NT2/D1 (cell line): Measurements from ENCODE around the gene SLC52A1.

Experiments used
- DNase-seq: peaks from one replicate; pipeline ENCODE4 v3.0.0-alpha.2; 2011; ENCODE audit warnings: low read depth, low spot score
- H3K27me3 ChIP-seq: 2 replicates; pipeline ENCODE4 v1.6.0; 2011; ENCODE audit warnings: mild to moderate bottlenecking; ENCODE audit not compliant: insufficient read length, insufficient read depth
- H3K36me3 ChIP-seq: 2 replicates; pipeline ENCODE4 v1.6.1; 2011; ENCODE audit warnings: mild to moderate bottlenecking, low read length, mixed read lengths; ENCODE audit not compliant: insufficient read depth, insufficient read length
- H3K4me1 ChIP-seq: 2 replicates; pipeline ENCODE4 v1.5.1; 2011; ENCODE audit not compliant: insufficient read depth, insufficient read length
- H3K4me3 ChIP-seq: 2 replicates; pipeline ENCODE4 v1.5.1; 2011; ENCODE audit warnings: low read depth; ENCODE audit not compliant: insufficient read length
- H3K9ac ChIP-seq: 2 replicates; pipeline ENCODE4 v1.6.0; 2011; ENCODE audit warnings: low read depth; ENCODE audit not compliant: insufficient read length
- H3K9me3 ChIP-seq: 2 replicates; pipeline ENCODE4 v1.5.1; 2011; ENCODE audit warnings: mild to moderate bottlenecking, low read length; ENCODE audit not compliant: insufficient read depth
- SUZ12 ChIP-seq: IDR thresholded peaks from 2 replicates; pipeline ENCODE4 v1.6.1; 2011; ENCODE audit not compliant: insufficient read length, insufficient read depth; ENCODE audit errors: extremely low read depth
- YY1 ChIP-seq: IDR thresholded peaks from 2 replicates; pipeline ENCODE4 v1.6.1; 2011; ENCODE audit not compliant: insufficient read length, insufficient read depth
- ZNF274 ChIP-seq: IDR thresholded peaks from 2 replicates; pipeline ENCODE4 v1.6.1; 2011; ENCODE audit warnings: mild to moderate bottlenecking, low read depth, low read length

The SLC52A1 gene

GRCh38 chr17:5068236-5068635, 33.0 kb upstream of the SLC52A1 start:
- TF ChIP-seq YY1 = no peak
- TF ChIP-seq ZNF274 = no peak
- DNase-seq = no peak

GRCh38 chr17:5065227-5065744, 30.1 kb upstream of the SLC52A1 start:
- Histone ChIP-seq H3K36me3 (no peaks in the 10 kb centered on the region), H3K4me1 (no peaks in the 10 kb centered on the region), H3K4me3 (no peak overlapping the region), H3K9ac (no peak overlapping the region), H3K27me3 (no peaks in the 10 kb centered on the region), H3K9me3 (no peaks in the 10 kb centered on the region)
- no peak for DNase-seq
- no peak for TF ChIP-seq ZNF274
- no peak for TF ChIP-seq SUZ12
- no peak for TF ChIP-seq YY1

More at GRCh38 chr17:5068236-5068635, 33.0 kb upstream of the SLC52A1 start:
- no peak overlapping the region for H3K4me3 ChIP-seq
- peaks cover 1% of the 10 kb centered on the region; the same call in 1 of the 2 replicates for H3K9me3 ChIP-seq
- H3K27me3 ChIP-seq = no peaks in the 10 kb centered on the region
- H3K36me3 ChIP-seq = no peaks in the 10 kb centered on the region
- no peaks in the 10 kb centered on the region for H3K4me1 ChIP-seq
- no peak overlapping the region for H3K9ac ChIP-seq

- H3K9me3 ChIP-seq = no peaks in the 10 kb centered on the region; the same call in 1 of the 2 replicates
- DNase-seq = no peak
- H3K4me1 ChIP-seq = no peaks in the 10 kb centered on the region
- no peak overlapping the region for H3K4me3 ChIP-seq
- H3K9ac ChIP-seq = no peak overlapping the region
- TF ChIP-seq ZNF274 (no peak), YY1 (no peak), SUZ12 (no peak)
- H3K36me3 ChIP-seq = no peaks in the 10 kb centered on the region
- no peaks in the 10 kb centered on the region for H3K27me3 ChIP-seq
These were observed 20.3 kb upstream of the SLC52A1 start for GRCh38 chr17:5055543-5055942.

DNA sequence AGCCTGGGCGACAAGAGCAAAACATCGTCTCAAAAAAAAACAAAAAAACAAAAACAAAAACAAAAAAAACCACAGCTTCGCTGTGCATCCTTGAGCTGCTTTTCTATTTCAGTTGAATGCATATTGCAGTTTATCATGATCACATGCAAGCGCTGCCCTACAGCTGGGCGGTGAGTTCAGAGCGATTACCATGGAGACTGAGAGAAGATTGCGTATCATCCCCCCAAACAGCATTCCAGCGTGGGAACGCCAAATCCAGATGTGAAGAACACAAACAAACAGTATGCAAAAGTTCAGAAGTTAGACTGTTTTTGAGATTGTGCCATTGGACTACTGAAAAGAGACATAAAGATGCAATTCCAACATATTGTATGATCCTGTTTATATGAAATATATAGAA, 15.1 kb upstream of the SLC52A1 start:
- no peaks in the 10 kb centered on the region for H3K36me3 ChIP-seq
- TF ChIP-seq ZNF274 (no peak), YY1 (no peak), SUZ12 (no peak)
- H3K9ac ChIP-seq = no peak overlapping the region
- no peaks in the 10 kb centered on the region for H3K9me3 ChIP-seq
- no peak for DNase-seq
- no peaks in the 10 kb centered on the region for H3K4me1 ChIP-seq
- H3K27me3 ChIP-seq = no peaks in the 10 kb centered on the region
- no peak overlapping the region for H3K4me3 ChIP-seq

GRCh38 chr17:5049314-5049841, 14.2 kb upstream of the SLC52A1 start:
- Histone ChIP-seq H3K9me3 (no peaks in the 10 kb centered on the region), H3K4me1 (no peaks in the 10 kb centered on the region), H3K27me3 (no peaks in the 10 kb centered on the region), H3K4me3 (no peak overlapping the region), H3K9ac (no peak overlapping the region), H3K36me3 (no peaks in the 10 kb centered on the region)
- DNase-seq = no peak
- no peak for TF ChIP-seq ZNF274
- TF ChIP-seq SUZ12 = no peak
- no peak for TF ChIP-seq YY1

DNA sequence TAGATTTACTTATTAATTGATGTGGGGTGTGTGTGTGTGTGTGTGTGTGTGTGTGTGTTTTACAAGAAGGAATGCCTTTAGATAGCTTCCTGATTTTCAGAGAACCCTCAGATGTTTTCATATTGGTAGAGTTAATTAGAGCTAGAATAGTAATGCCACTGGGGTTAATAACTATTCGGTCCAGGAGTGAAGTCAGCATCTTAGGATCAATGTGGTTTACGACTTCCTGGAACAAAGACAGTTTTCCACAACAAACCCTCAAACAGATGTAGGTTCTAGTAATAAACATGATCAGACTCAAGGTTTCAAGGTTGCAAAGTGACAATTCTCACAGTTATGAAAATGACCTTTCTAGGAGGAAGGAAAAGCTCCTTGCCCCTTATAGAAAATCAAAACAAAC, 12.2 kb upstream of the SLC52A1 start:
- Histone ChIP-seq H3K4me1 (no peaks in the 10 kb centered on the region), H3K9ac (no peak overlapping the region), H3K36me3 (no peaks in the 10 kb centered on the region), H3K9me3 (no peaks in the 10 kb centered on the region), H3K4me3 (no peak overlapping the region), H3K27me3 (no peaks in the 10 kb centered on the region)
- DNase-seq = no peak
- TF ChIP-seq ZNF274 = no peak
- TF ChIP-seq SUZ12 = no peak
- TF ChIP-seq YY1 = no peak

GRCh38 chr17:5045496-5045895, 10.3 kb upstream of the SLC52A1 start:
- Histone ChIP-seq H3K27me3 (no peaks in the 10 kb centered on the region), H3K4me1 (peaks cover 2% of the 10 kb centered on the region), H3K36me3 (no peaks in the 10 kb centered on the region), H3K9me3 (no peaks in the 10 kb centered on the region), H3K9ac (no peak overlapping the region), H3K4me3 (no peak overlapping the region)
- TF ChIP-seq SUZ12 = no peak
- TF ChIP-seq ZNF274 = no peak
- TF ChIP-seq YY1 = no peak
- DNase-seq = no peak
